ENCODE results near the gene DLX3. TPM values are rescaled to one million over a fixed set of nuclear protein-coding genes. Genes with fewer than 3 reads are reported as not detected.

The DLX3 gene
- polyA plus RNA-seq, 1 of the 3 experiments (the other 2 are of a cell fraction) = not detected

DNA sequence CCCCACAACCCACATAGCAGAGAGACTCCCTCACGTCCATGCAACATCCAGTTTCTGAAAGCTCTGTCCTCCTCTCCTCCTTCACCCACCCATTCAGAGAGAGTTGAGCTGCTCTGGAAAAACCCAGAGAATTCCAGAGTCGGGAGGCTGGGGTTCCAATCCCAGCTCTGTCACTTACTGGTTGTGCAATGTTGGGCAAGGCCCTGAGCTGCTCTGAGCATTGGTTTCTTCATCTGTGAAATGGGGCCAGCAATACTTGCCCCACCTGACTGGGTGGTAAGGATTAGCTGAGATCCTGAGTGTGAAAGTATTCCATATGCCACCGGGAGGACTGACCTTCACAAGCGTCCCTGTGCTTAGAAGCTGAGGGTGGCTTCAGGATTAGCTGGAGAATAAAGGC lies 38.2 kb downstream of the DLX3 start:
- no peak for DNase-seq
- no peaks in the 10 kb centered on the region for H3K9me2 ChIP-seq
- H3K4me3 ChIP-seq (ENCODE audit: low read depth in 2 of 2, low read length in 1 of 2) = no peak overlapping the region
- POLR2A ChIA-PET = no interaction called here
- no peaks in the 10 kb centered on the region for H3K79me2 ChIP-seq (ENCODE audit: insufficient read depth)
- no peak overlapping the region for H3K9ac ChIP-seq
- TF ChIP-seq, protein P1, sequence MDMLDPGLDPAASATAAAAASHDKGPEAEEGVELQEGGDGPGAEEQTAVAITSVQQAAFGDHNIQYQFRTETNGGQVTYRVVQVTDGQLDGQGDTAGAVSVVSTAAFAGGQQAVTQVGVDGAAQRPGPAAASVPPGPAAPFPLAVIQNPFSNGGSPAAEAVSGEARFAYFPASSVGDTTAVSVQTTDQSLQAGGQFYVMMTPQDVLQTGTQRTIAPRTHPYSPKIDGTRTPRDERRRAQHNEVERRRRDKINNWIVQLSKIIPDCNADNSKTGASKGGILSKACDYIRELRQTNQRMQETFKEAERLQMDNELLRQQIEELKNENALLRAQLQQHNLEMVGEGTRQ (IDR thresholded peaks at IDR 0.05; ENCODE audit: borderline replicate concordance, low read depth, low read length) = no peak
- TF ChIP-seq FOXM1 (IDR thresholded peaks at IDR 0.05; ENCODE audit: low read depth) (no peak), TEAD4 (IDR thresholded peaks at IDR 0.05; ENCODE audit: borderline replicate concordance, insufficient read depth) (no peak), RXRA (IDR thresholded peaks at IDR 0.05; ENCODE audit: borderline replicate concordance, low read depth) (no peak), ELF1 (IDR thresholded peaks at IDR 0.05) (no peak), TCF12 (IDR thresholded peaks at IDR 0.05) (no peak), MEF2A (IDR thresholded peaks at IDR 0.05; ENCODE audit: borderline replicate concordance, low read depth) (no peak), TAF1 (IDR thresholded peaks at IDR 0.05; ENCODE audit: borderline replicate concordance, low read depth, low read length) (no peak), YY1 (IDR thresholded peaks at IDR 0.05; ENCODE audit: low read depth) (no peak), SMC3 (IDR thresholded peaks at IDR 0.05; ENCODE audit: low read depth, low read length) (no peak), GABPA (IDR thresholded peaks at IDR 0.05; ENCODE audit: low read depth) (no peak), EZH2phosphoT487 (IDR thresholded peaks at IDR 0.05; ENCODE audit: borderline replicate concordance, low read depth) (no peak), JUND (IDR thresholded peaks at IDR 0.05) (no peak), RFX5 (IDR thresholded peaks at IDR 0.05; ENCODE audit: low read length) (no peak), MXI1 (IDR thresholded peaks at IDR 0.05; ENCODE audit: low read depth, low read length) (no peak)
- TF ChIP-seq, protein P2, sequence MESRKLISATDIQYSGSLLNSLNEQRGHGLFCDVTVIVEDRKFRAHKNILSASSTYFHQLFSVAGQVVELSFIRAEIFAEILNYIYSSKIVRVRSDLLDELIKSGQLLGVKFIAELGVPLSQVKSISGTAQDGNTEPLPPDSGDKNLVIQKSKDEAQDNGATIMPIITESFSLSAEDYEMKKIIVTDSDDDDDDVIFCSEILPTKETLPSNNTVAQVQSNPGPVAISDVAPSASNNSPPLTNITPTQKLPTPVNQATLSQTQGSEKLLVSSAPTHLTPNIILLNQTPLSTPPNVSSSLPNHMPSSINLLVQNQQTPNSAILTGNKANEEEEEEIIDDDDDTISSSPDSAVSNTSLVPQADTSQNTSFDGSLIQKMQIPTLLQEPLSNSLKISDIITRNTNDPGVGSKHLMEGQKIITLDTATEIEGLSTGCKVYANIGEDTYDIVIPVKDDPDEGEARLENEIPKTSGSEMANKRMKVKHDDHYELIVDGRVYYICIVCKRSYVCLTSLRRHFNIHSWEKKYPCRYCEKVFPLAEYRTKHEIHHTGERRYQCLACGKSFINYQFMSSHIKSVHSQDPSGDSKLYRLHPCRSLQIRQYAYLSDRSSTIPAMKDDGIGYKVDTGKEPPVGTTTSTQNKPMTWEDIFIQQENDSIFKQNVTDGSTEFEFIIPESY (IDR thresholded peaks at IDR 0.05; ENCODE audit: borderline replicate concordance, low read depth) = no peak
- TF ChIP-seq, protein P3, sequence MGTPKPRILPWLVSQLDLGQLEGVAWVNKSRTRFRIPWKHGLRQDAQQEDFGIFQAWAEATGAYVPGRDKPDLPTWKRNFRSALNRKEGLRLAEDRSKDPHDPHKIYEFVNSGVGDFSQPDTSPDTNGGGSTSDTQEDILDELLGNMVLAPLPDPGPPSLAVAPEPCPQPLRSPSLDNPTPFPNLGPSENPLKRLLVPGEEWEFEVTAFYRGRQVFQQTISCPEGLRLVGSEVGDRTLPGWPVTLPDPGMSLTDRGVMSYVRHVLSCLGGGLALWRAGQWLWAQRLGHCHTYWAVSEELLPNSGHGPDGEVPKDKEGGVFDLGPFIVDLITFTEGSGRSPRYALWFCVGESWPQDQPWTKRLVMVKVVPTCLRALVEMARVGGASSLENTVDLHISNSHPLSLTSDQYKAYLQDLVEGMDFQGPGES (IDR thresholded peaks at IDR 0.05; ENCODE audit: low read depth, low read length) = no peak
- TF ChIP-seq, protein P4, sequence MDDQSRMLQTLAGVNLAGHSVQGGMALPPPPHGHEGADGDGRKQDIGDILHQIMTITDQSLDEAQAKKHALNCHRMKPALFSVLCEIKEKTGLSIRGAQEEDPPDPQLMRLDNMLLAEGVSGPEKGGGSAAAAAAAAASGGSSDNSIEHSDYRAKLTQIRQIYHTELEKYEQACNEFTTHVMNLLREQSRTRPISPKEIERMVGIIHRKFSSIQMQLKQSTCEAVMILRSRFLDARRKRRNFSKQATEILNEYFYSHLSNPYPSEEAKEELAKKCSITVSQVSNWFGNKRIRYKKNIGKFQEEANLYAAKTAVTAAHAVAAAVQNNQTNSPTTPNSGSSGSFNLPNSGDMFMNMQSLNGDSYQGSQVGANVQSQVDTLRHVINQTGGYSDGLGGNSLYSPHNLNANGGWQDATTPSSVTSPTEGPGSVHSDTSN (IDR thresholded peaks at IDR 0.05) = no peak
- no peak overlapping the region for H2AFZ ChIP-seq (ENCODE audit: low read depth)
- no peaks in the 10 kb centered on the region for H3K4me1 ChIP-seq (ENCODE audit: control insufficient read depth in 1 of 2, insufficient read depth in 2 of 2, low read depth in 1 of 2, low read length in 1 of 2)
- H3K27me3 ChIP-seq (ENCODE audit: insufficient read depth) = peaks cover 85% of the 10 kb centered on the region
- H3K36me3 ChIP-seq (replicated peaks in 1 of 2; ENCODE audit: control insufficient read depth in 1 of 2, insufficient read depth in 2 of 2, low read length in 1 of 2) = no peaks in the 10 kb centered on the region
- H3K27ac ChIP-seq (ENCODE audit: low read depth in 2 of 2, low read length in 1 of 2) = no peak overlapping the region
- no peaks in the 10 kb centered on the region for H3K9me3 ChIP-seq
- no peaks in the 10 kb centered on the region for H3F3A ChIP-seq (replicated peaks; ENCODE audit: insufficient read depth)
- no peak overlapping the region for H3K4me2 ChIP-seq
- WGBS (ENCODE audit: low lambda C conversion rate) = 25% methylated on average over 4 of the region's 4 CpGs
- CTCF ChIA-PET = interaction anchor here (1.0 to 55.0 kb wide), 10 partner anchors 9 to 138 kb away, joined by 3 to 1225 read pairs (median 4); partner anchors contain the start of gene DLX3
- peaks cover 6% of the 10 kb centered on the region; the same call in 1 of the 2 replicates for H4K20me1 ChIP-seq (ENCODE audit: insufficient read depth)
